HG03565 (cell line): ENCODE data around the gene TOMM6.
A peak's percentile ranks its signal among the peaks of the same experiment; 100 is the strongest.
"Not testable (repeated sequence)": the region's sequence is repeated elsewhere in the genome, so short reads cannot be mapped to it uniquely, and the experiment has no call there.

ENCODE experiments used
- ATAC-seq: cut with Tn5 transposase; IDR thresholded peaks from one replicate; pipeline ENCODE4 v1.9.1; 2021; ENCODE audit warnings: mild to moderate bottlenecking, moderate library complexity; ENCODE audit not compliant: unreplicated experiment

Gene TOMM6

DNA sequence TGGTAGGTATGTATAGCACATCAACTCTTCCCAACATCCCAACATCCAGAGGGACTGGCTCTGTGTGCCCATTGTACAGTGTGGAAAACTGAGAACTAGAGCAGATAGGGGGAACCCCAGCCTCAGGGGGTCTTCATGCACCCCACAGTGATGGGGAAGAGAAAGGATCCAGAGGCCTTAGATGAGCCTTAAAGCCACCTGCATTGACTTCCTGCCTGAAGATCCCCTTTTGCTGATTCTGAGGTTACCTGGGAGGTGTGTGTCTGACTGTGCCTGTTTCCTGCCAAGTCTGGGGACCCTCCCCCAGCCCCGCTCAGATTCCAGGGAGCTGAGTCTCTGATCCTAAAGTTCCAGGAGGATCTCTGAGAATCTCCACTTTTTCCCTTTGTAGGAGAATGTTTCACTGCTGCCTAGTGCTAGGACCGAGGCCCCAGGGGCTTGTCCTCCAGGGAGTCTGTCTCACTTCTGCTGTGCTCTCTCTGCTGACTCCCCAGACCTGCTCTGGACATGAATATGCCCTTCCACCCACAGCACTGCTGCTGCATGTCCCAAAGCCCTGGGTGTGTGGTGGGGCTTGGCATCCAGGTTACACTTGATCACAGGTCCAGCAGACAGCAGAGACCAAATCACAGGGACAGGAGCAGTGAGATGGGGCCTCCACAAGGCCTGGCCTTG lies 27.5 kb upstream of the TOMM6 start:
- no peak for ATAC-seq

DNA sequence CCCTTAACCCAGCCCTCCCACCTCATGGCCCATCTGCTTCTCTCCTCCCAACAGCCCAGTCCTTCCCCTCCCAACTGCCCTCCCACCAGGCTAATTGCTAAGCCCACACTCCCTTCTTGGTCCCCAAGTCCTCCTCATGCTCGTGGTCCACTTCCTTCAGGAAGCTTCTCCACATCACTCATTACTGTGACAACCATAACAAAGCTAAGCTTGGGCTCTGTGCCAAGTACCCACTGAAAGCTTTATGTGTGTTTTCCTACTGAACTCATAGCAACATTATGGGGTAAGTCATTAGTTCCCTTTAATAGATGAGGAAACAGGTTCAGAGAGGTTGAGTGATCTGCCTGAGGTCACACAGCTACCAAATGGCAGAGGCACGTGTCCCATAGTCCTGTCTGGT lies 24.0 kb upstream of the TOMM6 start:
- no peak for ATAC-seq

DNA sequence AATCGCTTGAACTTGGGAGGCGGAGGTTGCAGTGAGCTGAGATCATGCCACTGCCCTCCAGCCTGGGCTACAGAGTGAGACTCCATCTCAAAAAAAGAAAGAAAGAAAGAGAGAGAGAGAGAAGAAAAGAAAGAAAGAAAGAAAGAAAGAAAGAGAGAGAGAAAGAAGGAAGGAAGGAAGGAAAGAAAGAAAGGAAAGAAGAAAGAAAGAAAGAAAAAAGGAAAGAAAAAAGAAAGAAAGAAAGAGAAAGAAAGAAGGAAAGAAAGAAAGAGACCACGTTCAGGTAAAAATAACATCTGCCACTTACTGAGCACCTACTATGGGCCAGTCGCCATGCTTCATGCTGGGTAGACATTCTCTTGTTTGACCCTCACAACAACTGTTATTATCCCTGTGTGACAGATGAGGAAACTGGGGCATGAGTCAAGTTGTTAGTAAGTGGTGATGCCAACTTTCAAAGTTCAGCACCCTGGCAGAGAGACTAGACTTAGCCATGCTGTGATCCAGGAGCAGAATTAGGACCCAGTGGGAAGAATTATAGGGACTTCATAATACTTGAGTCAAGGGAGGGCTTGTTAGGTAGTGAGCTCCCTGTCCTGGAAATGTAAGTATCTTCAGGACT lies 21.3 kb upstream of the TOMM6 start:
- ATAC-seq = not testable (repeated sequence)

DNA sequence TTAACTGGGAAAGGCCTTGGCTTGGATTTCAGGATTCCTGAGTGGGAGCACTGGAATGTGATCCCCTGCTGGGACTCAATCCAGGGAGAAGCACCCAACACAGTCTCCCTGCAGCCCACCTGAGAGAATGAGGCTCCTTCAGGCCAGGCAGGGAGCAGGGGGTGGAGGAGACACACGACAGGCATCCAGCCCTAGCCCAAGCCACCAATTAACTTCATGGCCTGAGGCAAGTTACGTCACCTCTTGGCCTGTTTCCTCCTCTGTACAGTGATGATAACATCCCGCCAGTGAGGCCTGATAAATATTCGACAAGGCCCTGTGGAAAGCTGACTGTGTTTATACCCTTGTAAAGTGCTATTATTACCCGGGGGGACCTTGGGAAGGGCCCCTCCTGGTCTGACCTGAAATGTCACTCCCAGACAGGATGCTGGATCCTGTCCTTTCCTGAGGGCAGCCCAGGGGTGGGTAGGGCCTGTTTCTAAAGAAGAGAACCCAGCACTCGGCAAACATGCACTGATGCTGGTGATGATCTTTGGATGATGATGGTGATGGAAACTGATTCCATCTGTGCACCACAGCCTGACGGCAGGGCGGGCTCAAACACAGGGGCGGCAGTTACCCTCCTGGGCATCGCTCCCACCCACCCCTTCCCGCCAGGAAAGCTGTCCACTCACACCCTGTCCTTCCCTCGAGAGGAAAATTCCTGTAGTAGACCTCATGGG lies 20.2 kb upstream of the TOMM6 start:
- ATAC-seq = no peak

DNA sequence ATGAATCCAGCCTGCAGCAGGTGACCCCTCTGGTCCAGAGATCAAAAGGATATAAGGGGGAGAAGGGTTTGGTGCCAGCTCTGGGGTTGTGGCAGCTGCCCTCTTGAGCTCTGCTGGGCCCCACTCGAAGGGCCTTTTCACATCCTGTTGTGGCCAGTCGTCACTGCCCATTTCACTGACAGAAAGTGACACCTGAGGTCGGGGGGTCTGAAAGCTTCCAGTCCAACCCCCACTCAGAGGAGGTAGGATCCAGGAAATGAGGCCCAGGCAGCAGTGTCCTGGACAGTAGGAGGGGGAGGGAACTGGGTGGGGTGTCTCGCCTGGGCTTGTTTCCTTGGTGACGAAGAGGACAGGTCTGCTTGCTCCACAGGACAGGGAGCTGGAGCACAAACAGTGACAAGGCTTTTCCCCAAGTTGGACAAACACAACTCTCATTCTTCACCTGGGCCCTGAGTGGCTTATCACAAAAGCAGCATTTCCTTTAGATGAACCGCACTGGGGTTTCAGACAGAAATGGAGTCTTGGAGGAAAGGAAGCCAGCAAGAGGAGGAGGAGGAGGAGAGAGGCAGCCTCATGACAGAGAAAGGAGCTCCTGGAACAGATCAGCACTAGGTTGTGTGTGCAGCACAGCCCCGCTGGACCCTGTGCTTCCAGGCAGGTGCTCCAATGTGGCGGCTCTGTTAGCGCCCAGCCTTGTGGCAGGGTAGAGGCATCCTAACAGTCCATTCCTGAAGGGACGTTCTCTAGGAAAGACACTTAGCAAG lies 18.8 kb upstream of the TOMM6 start:
- ATAC-seq = no peak

DNA sequence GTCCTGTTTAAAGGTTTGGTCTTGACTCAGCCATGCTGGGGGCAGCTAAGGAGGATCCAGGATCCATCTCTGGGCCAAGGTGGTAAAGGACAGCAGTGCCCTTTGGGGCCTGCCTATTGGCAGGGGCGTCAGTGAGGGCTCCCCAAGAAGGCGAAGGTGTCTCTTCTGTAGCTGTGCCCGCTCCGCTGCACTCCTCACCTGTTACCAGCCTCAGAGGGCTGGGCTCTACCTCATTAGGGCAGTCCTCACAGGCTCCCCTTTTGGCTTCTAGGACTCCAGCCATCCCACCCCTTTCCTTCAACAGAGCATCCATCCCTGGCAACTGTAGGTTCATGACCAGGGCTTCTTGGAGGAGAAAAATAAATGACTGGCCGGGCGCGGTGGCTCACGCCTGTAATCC lies 18.1 kb upstream of the TOMM6 start:
- ATAC-seq = no peak

DNA sequence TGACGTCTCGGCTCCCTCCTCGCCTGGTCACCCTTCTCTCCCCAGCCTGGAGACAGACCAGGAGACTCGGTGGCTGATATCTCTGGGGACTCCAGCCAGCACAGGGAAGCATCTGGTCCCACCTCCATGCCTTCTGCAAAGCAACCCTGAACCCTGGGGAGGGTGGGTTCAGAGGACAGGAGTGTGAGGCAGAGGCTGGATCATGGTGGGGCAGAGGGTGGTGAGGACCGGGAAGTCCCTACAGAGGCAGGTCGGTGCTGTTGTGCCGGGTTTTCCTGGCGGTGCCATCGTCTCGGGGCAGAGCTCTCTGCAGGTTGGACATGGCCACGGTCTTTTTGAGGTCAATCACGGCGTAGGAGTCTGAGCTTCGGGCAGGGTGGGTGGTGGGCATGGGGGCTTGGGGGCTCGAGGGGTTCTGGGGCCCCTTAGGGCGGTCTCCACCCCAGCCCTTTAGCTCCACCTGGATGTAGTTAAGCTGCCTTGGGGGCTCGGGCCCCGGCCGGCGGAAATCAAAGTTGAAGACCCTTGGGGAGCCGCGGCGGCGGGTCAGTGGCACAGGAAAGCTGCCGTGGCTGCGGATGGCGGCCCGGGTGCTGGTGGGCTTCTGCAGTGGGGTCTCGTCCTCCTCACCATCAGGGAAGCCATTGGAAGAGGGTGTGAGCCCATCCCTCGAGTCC lies 17.0 kb upstream of the TOMM6 start:
- no peak for ATAC-seq

DNA sequence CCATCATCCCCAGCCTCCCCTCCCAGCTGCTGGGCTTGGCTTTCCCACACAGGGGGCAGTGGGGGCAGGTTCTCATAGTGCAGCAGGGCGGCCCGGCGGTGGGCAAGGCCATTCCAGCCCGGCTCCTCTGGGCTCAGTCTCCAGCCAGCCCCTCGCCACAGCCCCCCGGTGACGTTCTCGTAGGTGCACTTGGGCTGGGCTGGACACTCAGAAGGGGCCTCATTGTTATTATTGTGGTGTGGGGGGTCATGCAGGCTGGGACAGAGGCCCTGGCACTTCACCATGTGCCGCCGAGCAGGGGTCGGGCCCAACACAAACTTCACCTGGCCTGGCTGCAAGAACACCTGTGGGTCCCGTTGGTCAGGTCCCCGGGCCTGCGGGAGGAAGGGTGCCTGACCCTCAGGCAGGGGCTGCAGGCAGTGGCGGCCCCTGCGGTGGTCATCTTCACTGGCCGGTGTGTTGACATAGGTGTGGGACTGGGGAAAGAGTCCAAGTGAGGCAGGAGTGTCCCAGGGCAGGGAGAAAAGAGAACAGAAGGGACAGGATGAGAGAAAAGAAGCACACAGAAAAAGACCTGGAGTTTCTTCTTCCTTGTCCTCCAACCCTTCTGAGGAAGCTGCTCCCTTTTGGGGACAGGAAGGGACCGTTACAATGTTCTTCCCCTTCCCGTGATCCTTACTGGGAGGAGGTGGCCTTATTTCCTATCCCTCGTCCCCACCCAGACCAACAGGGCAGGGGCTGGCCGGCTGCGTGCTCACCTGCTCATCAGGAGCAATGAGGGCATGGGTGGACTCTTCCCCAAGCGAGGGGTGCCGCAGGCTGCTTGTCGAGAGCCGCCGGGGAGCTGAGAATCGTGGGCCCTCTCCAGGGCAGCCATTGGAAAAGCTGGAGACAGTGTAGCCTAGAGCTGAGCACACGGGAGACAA lies 16.2 kb upstream of the TOMM6 start:
- ATAC-seq = no peak

DNA sequence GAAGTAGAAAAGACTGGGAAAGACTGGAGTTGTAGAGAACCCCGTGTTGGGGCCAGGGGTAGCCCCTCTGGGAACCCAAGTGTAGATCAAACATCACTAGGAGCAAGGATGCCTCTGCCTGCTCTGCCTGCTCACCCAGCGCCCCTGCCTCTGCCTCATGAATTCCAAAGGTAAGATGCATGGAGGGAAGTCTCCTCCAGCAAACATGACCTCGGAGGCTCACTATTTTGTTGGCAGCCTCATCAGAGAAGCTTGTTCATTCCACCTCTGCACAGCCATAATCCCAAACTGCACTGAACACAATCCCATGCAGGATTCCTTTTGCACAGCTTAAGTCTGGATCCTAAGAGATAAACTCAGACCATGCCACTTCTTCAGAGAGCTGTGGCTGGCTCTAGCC lies 12.7 kb upstream of the TOMM6 start:
- ATAC-seq = no peak

DNA sequence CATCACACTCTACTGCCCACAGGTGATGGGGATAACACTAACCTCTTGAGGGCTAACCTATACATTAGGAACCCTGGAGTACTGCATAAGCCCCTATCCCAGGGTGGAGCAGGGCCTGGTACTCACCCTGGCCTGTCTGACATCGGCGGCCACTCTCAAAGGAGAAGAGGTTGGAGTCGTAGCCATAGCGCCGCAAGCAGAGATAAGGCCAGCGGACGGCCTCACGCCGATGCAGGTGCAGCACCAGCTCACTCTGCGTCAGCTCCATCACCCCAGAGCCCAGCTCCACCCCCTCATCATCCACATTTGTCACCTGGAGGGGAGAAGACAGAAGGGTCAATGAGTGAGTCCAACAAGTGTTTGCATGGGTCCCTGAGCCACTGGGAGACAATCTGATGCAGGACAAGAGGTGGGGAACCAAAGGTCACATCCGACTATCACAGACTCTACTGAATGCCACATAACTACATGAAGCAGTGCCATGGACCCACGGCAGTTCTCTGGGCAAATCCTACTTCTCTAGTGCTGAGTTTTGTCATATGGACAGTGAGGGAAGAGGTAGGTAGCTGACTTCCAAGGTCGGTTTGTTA lies 12.1 kb upstream of the TOMM6 start:
- no peak for ATAC-seq

DNA sequence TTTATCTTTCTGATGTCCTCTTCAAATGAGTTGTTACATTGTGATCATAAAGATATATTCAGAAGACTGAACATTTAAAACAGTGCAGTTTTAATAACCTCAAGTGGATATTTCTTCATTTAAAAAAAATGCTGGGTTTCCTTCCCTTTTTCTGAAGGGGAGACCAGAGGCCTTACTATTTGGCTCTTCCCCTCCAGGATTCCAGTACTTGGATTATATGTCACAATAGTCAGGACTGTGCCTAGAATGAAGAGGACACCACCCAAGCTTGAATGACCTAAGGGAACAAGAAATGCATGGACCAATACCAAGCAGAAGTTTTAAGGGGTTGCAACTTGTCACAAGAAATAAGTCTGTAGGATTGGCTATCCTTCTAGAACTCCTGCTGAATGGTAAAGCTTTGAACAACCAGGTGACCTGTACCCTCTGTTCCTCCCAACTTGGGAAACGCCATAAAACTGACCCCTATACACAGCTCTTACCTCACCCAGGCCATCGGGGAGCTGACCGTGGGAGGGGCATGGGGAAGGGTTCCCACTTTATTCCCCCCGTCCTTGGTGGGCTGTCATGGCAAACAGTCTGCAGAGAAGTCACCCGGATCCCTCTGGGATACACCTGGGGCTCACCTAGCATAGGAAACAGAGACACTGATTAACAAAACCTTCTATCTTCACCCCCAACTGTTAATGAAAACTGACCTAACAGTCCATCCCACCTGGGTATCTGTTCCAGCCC lies 9.8 kb upstream of the TOMM6 start:
- no peak for ATAC-seq

DNA sequence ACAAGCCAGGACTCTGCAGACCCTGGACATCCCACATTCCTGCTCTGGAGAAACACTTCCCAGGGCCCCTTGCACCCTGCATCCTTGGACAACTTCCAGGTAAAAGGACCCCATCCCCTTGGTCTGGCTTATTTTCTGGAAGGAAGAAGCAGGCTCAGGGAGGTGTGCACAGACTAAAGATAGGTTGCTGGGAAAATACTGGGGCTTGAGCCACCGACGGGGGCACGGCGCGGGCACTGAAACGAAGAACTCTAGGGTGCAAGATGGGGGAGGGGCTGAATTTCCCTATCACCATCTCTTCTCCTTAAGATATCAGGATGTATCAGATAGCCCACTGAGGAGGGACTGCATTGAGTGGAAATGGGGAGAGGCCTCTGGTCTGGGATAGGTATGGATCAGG lies 8.6 kb upstream of the TOMM6 start:
- no peak for ATAC-seq

DNA sequence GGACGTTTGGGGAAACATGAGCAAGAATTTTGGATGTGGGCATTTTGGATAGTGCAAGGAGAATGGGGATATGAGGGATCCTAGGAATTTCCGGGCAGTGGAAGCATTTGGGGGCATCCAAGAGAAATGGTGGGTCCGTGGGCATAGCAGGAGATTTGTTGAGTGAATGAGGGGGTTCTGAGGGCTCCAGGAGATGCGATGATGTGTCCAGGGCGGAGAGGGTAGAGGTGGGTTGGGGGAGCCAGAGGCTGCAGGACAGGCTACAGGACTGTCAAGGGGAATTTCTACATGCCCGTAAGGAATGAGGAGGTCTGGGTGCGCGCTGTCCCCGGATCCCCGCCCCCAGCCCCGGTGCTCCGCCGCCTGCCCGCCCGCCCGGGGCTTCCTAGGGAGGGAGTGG lies 8.2 kb upstream of the TOMM6 start:
- ATAC-seq = no peak

DNA sequence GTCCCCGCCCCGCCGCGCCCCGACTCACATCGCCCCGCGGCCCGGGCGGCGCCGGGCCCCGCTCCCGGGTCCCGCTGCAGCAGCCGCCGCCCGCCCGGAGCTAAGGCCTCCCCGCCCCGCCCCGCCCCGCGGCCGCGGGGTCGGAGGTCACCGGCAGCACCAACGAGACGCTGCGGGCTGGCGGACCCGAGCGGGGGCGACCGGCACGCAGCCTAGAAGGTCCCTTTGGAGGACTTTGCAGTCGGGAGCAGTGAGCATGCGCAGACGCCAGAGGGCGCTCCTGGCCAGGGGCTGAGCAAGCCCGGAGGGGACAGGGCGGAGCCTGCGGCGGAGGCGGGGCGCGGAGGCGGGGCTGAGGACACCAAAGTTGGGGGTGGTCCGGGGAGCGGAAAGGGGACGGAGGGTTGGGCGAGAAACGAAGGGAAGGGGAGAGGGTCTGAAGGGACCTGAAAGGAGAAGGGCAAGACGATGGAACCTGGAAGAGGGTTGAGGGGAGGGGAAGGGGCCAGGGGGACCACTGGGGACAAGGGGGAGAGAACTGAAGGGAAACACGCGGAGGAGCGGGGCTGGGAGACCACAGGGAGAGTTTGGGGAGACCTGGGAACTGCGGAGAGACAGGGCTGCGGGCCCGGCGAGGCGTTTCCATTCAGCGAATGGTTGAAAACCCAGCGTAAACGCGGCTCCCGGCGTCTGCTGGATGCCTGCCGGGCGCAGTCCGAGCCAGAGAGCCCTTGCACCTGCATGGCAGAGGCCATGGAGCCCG lies 7.5 kb upstream of the TOMM6 start, which contains the start of gene FRS3:
FRS3 (minus strand) TSS at position 113 of the 763 bp plus-strand sequence. CDS start 2,913 bp downstream, outside the sequence.
- ATAC-seq = peak; percentile 90

DNA sequence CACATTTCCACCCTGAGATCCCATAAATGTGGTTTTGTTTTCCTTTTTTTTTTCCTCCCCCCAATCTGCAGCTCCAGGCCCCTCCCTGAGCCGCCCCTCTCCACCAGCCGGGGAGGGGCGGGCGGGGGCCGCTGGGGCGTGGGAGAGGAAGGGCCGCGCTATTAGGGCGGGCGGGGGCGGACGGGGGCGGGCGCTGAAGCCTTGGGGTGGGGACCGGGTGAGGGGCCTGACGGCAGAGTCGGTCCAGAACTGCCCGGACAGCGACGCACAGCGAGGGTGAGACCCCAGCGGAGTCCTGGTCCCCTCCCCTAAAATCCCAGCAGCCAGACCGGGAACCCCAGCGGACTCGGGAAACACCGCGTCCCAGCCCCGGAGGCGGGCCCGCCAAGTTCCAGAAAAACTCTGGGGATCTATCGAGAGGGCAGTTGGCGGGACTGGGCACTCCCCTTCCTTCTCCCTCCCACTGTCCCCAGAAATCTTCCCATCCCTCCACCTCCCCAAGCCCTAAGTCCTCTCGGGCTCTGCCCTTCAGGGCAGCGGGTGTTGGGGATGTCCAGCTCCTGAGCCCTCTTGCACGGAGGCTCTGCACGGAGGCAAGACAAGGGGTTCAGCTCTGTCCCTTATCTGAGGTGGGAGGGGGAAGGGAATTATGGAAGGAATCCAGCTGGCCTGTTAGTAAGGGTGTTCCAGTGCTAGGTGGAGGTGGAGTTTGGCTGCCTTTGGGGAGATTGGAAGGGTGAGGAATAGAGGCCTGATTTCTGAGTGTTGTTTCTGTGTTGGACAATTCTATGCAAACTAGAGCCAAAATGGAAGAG lies 6.7 kb upstream of the TOMM6 start, which contains the start of gene PRICKLE4:
PRICKLE4 (plus strand) TSS at position 232 of the 815 bp plus-strand sequence. CDS start 2,692 bp downstream, outside the sequence.
- ATAC-seq = no peak

DNA sequence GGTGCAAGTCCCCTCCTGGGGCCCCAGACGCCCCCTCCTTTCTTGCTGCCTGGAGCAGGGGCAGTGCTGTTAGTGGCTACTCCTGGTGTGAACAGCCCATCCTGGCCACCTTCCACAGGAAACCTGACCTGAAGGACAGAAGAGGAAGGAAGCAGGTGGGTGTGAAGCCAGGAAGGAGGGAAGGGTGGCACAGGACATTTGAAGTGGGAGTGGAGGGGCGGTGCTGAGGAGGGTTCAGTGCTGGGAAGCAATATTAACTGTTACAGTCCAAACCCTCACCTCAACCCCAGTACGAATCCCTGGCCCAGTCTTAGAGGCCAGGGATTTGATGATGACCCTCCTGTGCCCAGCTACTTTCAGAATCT lies 6.1 kb upstream of the TOMM6 start:
- no peak for ATAC-seq
